Sigmoid colon (tissue), 7 donors: ENCODE data around the gene DSTN. TPM values are rescaled to one million over a fixed set of nuclear protein-coding genes. Genes with fewer than 3 reads are reported as not detected.
A peak's percentile ranks its signal among the peaks of the same experiment; 100 is the strongest.

Experiments
- DNase-seq: peaks from one replicate; pipeline ENCODE4 v3.0.0-alpha.2; 2019
- H3K27ac ChIP-seq, 4 donors: fragments of 200-600 bp; sonication (generic); one replicate each; pipeline ENCODE4 v1.5.1; 2016 to 2019; ENCODE audit warnings: mild to moderate bottlenecking in 1 of 4
- H3K27me3 ChIP-seq, 3 donors: fragments of 200-600 bp; sonication (generic); one replicate each; pipeline ENCODE4 v1.5.1; 2019; ENCODE audit warnings: mild to moderate bottlenecking in 1 of 3
- H3K36me3 ChIP-seq, 4 donors: fragments of 200-600 bp; sonication (generic); one replicate each; pipeline ENCODE4 v1.5.1; 2016 to 2019
- H3K4me1 ChIP-seq, 4 donors: fragments of 200-600 bp; sonication (generic); one replicate each; pipeline ENCODE4 v1.5.1; 2017 to 2019
- H3K4me3 ChIP-seq, 4 donors: fragments of 200-600 bp; sonication (generic); one replicate each; pipeline ENCODE4 v1.5.1; 2017 to 2019; ENCODE audit warnings: mild to moderate bottlenecking in 2 of 4, moderate library complexity in 1 of 4
- H3K9me3 ChIP-seq, 4 donors: fragments of 200-600 bp in 3 of 4; sonication (generic) in 3 of 4; one replicate each; pipeline versions ENCODE4 v1.5.1 to v1.6.1; 2013 to 2019
- CTCF ChIP-seq, 4 experiments: fragments of 450-650 bp in 3 of 4; fragments of 200-600 bp in 1 of 4; IDR thresholded peaks; one replicate each; pipeline ENCODE4 v1.5.1; 2016 to 2019; ENCODE audit warnings: antibody characterized with exemption in 4 of 4, mild to moderate bottlenecking in 3 of 4, moderate library complexity in 2 of 4
- EP300 ChIP-seq, 4 donors: sonication (generic); formaldehyde crosslinking; IDR thresholded peaks; one replicate each; pipeline ENCODE4 v1.6.1; 2017; ENCODE audit warnings: antibody characterized with exemption in 4 of 4
- POLR2A ChIP-seq, 2 donors: fragments of 450-650 bp; IDR thresholded peaks; one replicate each; pipeline ENCODE4 v1.6.1; 2016; ENCODE audit warnings: antibody characterized with exemption in 2 of 2, mild to moderate bottlenecking in 2 of 2, moderate library complexity in 2 of 2
- POLR2AphosphoS5 ChIP-seq, 4 donors: sonication (generic); formaldehyde crosslinking; IDR thresholded peaks; one replicate each; pipeline ENCODE4 v1.6.1; 2017; ENCODE audit warnings: antibody characterized with exemption in 4 of 4
- WGBS, 2 donors: extraction: QIAGEN DNeasy Blood & Tissue Kit; methylation state at CpG; one replicate each; pipeline ENCODE4 v1.1.7; 2013; 5-methylcytosine and 5-hydroxymethylcytosine counted together
- intact Hi-C: fragments of 100-400 bp; cut with DNase I; formaldehyde crosslinking; loops from one replicate; pipeline ENCODE4 v1.15.1; 2023
- polyA plus RNA-seq, 3 donors: library from polyadenylated mRNA; stranded (reverse); fragments of 200-250 nt; gene quantifications; one replicate each; pipeline ENCODE4 v1.2.3, GENCODE V29; 2013
- total RNA-seq, 4 donors: library from RNA; depleted of rRNA; stranded (reverse); fragments of >200 nt; gene quantifications; one replicate each; pipeline ENCODE4 v1.1.0, GENCODE V29; 2016
- donor health status: healthy with polysubstance abuse.
- donor health status: Bipolar disorder and iron deficiency.
- donor health status: healthy.

DSTN gene
- total and polyA plus RNA-seq, 7 donors: 429 to 2,237 (median 1,872) TPM

DNA sequence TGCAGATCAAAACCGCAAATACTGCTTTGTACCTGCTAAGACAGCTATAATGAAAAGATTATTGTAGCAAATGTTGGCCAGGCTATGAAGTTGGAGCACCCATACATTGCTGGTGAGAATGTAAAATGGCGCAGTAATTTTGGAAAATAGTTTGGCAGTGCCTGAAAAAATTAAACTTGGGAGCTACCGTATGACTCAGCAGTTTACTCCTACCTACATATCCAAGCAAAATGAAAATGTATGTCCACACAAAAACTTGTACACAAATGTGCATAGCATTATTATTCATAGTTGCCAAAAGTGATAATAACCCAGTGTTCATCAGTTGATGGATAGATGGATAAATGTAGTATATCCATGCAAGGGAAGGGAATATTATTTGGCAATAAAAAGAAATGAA lies 13.3 kb downstream of the DSTN start:
- 97% methylated on average over 3 of the region's 3 CpGs for WGBS, 2 donors
- no peaks in the 10 kb centered on the region for H3K27me3 ChIP-seq

DNA sequence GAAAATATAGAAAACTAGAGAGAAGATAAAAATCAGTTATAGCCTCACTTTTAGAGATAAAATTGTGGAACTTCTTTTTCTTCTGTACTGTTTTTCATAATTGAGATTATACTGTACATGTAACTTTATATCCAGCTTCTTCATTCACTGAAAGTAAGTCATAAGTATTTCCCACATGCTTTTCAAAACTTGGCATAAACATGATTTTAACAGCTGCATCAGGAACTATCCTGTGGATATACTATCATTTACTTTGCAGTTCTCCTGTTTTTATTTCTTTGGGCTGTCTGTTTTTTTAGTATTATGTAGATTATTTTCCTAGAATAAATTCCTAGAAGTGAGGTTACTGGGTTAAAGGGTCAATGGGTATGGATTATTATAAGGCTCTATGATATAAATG lies 14.8 kb downstream of the DSTN start:
- Histone ChIP-seq H3K36me3 (no peaks in the 10 kb centered on the region), H3K27me3 (no peaks in the 10 kb centered on the region), H3K4me3 (no peak overlapping the region), H3K9me3 (no peaks in the 10 kb centered on the region), H3K4me1 (peaks cover 0 to 97% (median 89%) of the 10 kb centered on the region in 4 donors), H3K27ac (peak overlapping the region in 3 of 4 donors; percentile 76 to 100 (median 99))
- DNase-seq: no peak
- no peak for TF ChIP-seq POLR2A (IDR thresholded peaks at IDR 0.05)
- no peak for TF ChIP-seq EP300 (IDR thresholded peaks at IDR 0.05)
- no peak for TF ChIP-seq CTCF (IDR thresholded peaks at IDR 0.05)
- no peak for TF ChIP-seq POLR2AphosphoS5 (IDR thresholded peaks at IDR 0.05)
- intact Hi-C loops: no loop called here

More for the DNA sequence above, 13.3 kb downstream of the DSTN start:
- Histone ChIP-seq H3K9me3 (no peaks in the 10 kb centered on the region), H3K36me3 (no peaks in the 10 kb centered on the region), H3K4me3 (no peak overlapping the region), H3K27ac (peak overlapping the region; percentile 32 to 100 (median 88)), H3K4me1 (peaks cover 0 to 97% (median 90%) of the 10 kb centered on the region in 4 donors)
- no peak for DNase-seq
- intact Hi-C loops: no loop called here
- TF ChIP-seq EP300 (IDR thresholded peaks at IDR 0.05) (no peak), POLR2AphosphoS5 (IDR thresholded peaks at IDR 0.05) (peak in 1 of 4 donors; percentile 25), CTCF (IDR thresholded peaks at IDR 0.05) (no peak)

DNA sequence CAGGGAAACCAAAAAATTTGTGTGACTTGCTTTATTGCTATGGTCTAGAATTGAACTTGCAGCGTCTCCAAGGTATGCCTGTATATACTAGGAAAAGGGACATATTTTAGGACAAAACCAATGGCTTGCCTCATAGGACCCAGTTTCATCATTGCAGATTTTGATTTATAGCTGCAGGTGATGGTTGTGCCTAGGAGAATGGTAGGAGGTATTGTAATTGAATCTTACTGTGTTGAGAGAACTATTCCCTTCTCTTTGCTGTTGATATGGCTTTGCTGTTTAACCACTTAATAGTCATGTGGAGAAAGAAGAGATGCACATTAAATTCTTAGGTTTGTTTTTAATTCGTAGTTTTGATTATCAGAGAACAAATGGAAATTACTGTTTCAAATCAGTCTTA lies 16.4 kb downstream of the DSTN start:
- WGBS, 2 donors: 76 to 82% methylated on average over 2 of the region's 2 CpGs
- Histone ChIP-seq H3K4me3 (peak overlapping the region in 2 of 4 donors; percentile 0 to 1), H3K27ac (peak overlapping the region; percentile 65 to 100 (median 88)), H3K4me1 (peaks cover 0 to 99% (median 88%) of the 10 kb centered on the region in 4 donors), H3K27me3 (no peaks in the 10 kb centered on the region), H3K36me3 (no peaks in the 10 kb centered on the region), H3K9me3 (no peaks in the 10 kb centered on the region)
- no peak for DNase-seq
- no peak for TF ChIP-seq POLR2AphosphoS5 (IDR thresholded peaks at IDR 0.05)
- no peak for TF ChIP-seq POLR2A (IDR thresholded peaks at IDR 0.05)
- no peak for TF ChIP-seq CTCF (IDR thresholded peaks at IDR 0.05)
- TF ChIP-seq EP300 (IDR thresholded peaks at IDR 0.05): no peak
- intact Hi-C loops: no loop called here

GRCh38 chr20:17587148-17587547 lies 17.3 kb downstream of the DSTN start:
- no peaks in the 10 kb centered on the region for H3K27me3 ChIP-seq
- H3K4me1 ChIP-seq: peaks cover 0 to 99% (median 91%) of the 10 kb centered on the region in 4 donors
- TF ChIP-seq POLR2AphosphoS5 (IDR thresholded peaks at IDR 0.05) (no peak), CTCF (IDR thresholded peaks at IDR 0.05) (no peak), POLR2A (IDR thresholded peaks at IDR 0.05) (no peak), EP300 (IDR thresholded peaks at IDR 0.05) (no peak)
- DNase-seq: no peak
- peak overlapping the region in 2 of 4 donors; percentile 1 to 6 for H3K4me3 ChIP-seq
- H3K36me3 ChIP-seq: peaks cover 0 to 4% (median 0%) of the 10 kb centered on the region in 4 donors
- WGBS, 2 donors: 84 to 95% methylated on average over 1 of the region's 1 CpG
- intact Hi-C loops: no loop called here
- no peaks in the 10 kb centered on the region for H3K9me3 ChIP-seq
- peak overlapping the region; percentile 65 to 100 (median 88) for H3K27ac ChIP-seq

DNA sequence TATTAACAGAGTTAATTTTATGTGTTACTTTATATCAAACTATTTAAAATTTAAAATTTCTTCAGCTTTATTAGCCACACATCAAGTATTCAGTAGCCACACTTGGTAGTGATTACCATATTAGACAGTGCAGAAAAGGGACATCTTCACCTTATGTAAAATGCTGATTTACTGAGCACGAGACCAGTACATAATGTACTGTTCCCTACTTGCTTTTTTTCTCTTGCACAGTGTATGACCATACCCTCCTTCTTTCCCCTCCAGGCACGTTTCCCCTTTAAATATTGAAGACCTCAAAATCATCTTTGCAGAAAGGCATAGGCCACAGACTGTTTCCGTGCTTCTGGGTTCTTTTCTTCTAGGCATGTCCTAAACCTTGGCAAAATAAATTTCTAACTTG lies 17.9 kb downstream of the DSTN start:
- peak overlapping the region in 2 of 4 donors; percentile 1 to 6 for H3K4me3 ChIP-seq
- peaks cover 0 to 99% (median 95%) of the 10 kb centered on the region in 4 donors for H3K4me1 ChIP-seq
- H3K9me3 ChIP-seq: no peaks in the 10 kb centered on the region
- intact Hi-C loops: no loop called here
- H3K36me3 ChIP-seq: peaks cover 0 to 4% (median 0%) of the 10 kb centered on the region in 4 donors
- H3K27me3 ChIP-seq: no peaks in the 10 kb centered on the region
- peak; percentile 57 to 92 (median 70) for TF ChIP-seq EP300 (IDR thresholded peaks at IDR 0.05)
- peak; percentile 28 to 69 (median 41) for TF ChIP-seq POLR2AphosphoS5 (IDR thresholded peaks at IDR 0.05)
- no peak for TF ChIP-seq POLR2A (IDR thresholded peaks at IDR 0.05)
- no peak for TF ChIP-seq CTCF (IDR thresholded peaks at IDR 0.05)
- peak overlapping the region; percentile 65 to 100 (median 88) for H3K27ac ChIP-seq
- 88 to 89% methylated on average over 3 of the region's 3 CpGs for WGBS, 2 donors
- no peak for DNase-seq
